ENCODE data around the gene LCE3A. TPM values are rescaled to one million over a fixed set of nuclear protein-coding genes. Genes with fewer than 3 reads are reported as not detected.
A peak's percentile ranks its signal among the peaks of the same experiment; 100 is the strongest.

The LCE3A gene
- total and polyA plus RNA-seq, 8 donors: not detected

DNA sequence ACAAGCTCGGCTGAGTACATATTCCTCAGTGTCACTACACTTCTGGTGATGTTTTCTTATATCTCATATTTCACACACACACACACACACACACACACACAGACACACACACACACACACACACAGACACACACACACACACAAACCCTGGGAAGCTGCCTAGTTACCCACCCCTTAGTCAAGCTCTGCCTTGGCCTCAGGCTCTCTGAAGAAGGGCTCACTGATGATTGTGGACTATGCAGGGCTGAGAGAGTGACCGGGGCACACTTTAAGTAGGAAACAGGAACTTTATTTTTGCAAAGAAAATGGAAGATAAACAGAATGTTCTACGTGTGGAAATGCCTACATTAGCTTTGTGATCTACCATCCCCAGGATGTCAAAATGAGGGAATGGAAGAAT, 21.0 kb upstream of the LCE3A start:
- Histone ChIP-seq H3K9me3 (no peaks in the 10 kb centered on the region), H3K27ac (no peak overlapping the region), H3K4me1 (no peaks in the 10 kb centered on the region), H3K4me3 (no peak overlapping the region), H3K27me3 (peaks cover 0 to 4% (median 0%) of the 10 kb centered on the region in 4 donors), H3K36me3 (no peaks in the 10 kb centered on the region)
- TF ChIP-seq, protein P1, sequence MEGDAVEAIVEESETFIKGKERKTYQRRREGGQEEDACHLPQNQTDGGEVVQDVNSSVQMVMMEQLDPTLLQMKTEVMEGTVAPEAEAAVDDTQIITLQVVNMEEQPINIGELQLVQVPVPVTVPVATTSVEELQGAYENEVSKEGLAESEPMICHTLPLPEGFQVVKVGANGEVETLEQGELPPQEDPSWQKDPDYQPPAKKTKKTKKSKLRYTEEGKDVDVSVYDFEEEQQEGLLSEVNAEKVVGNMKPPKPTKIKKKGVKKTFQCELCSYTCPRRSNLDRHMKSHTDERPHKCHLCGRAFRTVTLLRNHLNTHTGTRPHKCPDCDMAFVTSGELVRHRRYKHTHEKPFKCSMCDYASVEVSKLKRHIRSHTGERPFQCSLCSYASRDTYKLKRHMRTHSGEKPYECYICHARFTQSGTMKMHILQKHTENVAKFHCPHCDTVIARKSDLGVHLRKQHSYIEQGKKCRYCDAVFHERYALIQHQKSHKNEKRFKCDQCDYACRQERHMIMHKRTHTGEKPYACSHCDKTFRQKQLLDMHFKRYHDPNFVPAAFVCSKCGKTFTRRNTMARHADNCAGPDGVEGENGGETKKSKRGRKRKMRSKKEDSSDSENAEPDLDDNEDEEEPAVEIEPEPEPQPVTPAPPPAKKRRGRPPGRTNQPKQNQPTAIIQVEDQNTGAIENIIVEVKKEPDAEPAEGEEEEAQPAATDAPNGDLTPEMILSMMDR (IDR thresholded peaks at IDR 0.05): no peak
- intact Hi-C loops (cut with DNase I): no loop called here
- 49 to 52% methylated on average over 3 of the region's 3 CpGs for WGBS, 2 donors
- DNase-seq (no peak), ATAC-seq (no peak), FAIRE-seq (no peak)

DNA sequence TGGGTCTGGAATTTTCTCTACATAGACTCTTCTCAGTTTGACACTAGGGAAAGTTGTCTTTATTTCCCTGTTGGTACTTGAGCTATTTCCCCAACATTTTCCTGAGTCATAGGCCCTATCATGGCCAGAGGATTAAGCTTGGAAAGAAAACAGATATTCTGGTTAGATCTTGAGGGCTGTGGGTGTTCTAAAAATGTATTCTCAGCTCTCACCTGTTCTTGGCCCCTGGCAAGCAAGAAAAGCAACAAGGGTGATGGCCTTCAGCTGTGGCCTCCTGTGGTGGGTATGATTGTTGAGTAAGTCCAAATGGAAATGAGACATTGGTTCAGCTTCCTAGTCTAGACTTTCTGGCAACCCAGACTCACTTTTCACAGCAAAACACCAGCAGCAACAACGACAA, 17.4 kb upstream of the LCE3A start:
- no peaks in the 10 kb centered on the region for H3K9me3 ChIP-seq
- H3K36me3 ChIP-seq: no peaks in the 10 kb centered on the region
- H3K4me1 ChIP-seq: no peaks in the 10 kb centered on the region
- no peaks in the 10 kb centered on the region for H3K27me3 ChIP-seq
- no peak overlapping the region for H3K4me3 ChIP-seq
- FAIRE-seq: no peak
- 44 to 73% methylated on average over 1 of the region's 1 CpG for WGBS, 2 donors
- TF ChIP-seq, protein P1 (IDR thresholded peaks at IDR 0.05): no peak
- no peak for DNase-seq
- H3K27ac ChIP-seq: no peak overlapping the region
- no peak for ATAC-seq
- intact Hi-C loops (cut with DNase I): no loop called here

DNA sequence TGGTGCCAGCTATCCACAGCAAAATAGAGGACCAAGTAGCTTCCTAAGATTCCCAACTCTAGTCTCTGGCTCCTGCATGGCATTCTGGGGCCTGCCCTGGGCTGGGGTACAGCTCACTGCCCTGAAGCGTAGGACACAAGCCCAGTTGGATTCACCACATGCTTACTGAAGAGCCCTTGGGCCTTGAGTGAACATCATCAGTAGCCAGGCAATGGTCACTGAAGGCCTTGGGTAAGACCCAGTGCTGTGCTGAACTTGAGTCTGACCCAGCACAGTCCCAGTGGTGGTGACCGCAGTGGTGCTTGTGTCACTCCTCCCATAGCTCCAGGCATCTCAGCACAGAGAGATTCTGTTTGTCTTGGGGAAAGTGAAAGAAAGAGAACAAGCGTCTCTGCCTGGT, 7.7 kb upstream of the LCE3A start:
- no peaks in the 10 kb centered on the region for H3K9me3 ChIP-seq
- intact Hi-C loops (cut with DNase I): no loop called here
- H3K36me3 ChIP-seq: no peaks in the 10 kb centered on the region
- FAIRE-seq: no peak
- DNase-seq: no peak
- H3K4me3 ChIP-seq: no peak overlapping the region
- H3K4me1 ChIP-seq: no peaks in the 10 kb centered on the region
- no peaks in the 10 kb centered on the region for H3K27me3 ChIP-seq
- ATAC-seq: no peak
- WGBS, 2 donors: 81 to 92% methylated on average over 3 of the region's 3 CpGs
- H3K27ac ChIP-seq: no peak overlapping the region
- TF ChIP-seq, protein P1 (IDR thresholded peaks at IDR 0.05): no peak

DNA sequence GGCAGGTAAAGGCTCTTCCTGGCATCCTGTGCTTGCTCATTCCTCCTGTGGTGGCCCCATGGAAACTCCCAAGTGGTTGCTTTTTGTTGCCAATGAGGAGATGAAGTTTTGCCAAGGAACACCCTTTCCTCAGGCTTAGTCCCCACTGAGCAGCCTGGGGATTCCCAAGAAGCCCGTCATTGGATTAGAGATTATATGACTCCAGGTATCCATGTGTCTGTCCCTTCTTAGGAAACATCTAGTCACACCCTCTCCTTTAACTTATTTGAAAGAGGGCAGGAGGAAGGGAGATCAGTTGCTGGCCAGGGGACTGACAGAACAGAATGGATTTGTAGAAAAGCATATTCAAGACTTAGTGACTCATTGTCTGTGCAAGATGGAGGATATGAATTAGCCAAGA, 3.8 kb upstream of the LCE3A start:
- TF ChIP-seq, protein P1 (IDR thresholded peaks at IDR 0.05): no peak
- Histone ChIP-seq H3K27me3 (no peaks in the 10 kb centered on the region), H3K4me3 (no peak overlapping the region), H3K27ac (no peak overlapping the region), H3K36me3 (no peaks in the 10 kb centered on the region), H3K4me1 (no peaks in the 10 kb centered on the region), H3K9me3 (no peaks in the 10 kb centered on the region)
- intact Hi-C loops (cut with DNase I): no loop called here
- ATAC-seq (no peak), FAIRE-seq (no peak), DNase-seq (no peak)
- 46 to 53% methylated on average over 1 of the region's 1 CpG for WGBS, 2 donors

DNA sequence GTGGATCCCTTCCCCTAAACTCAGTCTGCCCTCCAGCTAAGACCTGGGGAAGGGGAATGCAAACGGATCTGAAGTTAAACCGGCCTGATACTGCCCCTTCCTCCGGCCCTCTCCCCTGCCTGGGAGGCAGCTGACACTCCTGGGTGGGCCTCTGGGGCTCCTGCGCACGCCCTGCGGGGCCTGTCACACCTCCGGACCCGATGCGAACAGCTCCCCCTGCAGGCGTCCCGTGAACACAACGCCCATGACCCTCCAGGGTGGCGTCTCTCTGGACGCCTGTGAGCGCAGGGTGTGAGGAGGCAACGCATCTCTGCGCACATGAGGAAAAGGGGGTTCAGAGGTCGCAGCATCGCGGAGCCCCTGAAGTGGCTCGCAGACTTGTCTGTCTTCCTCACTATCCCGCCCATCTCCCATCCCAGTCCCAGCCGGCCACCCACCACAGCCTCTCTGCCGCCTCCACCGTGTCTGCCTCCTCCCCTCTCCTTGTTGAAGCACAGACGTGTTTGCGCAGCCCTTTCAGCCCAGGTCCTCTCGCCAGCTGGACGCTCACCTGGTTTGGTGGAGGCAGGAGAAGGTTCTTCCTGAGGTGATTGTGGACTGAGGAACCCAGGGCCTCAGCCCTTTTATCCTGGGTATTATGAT, 421 bp upstream of the LCE3A start:
- Histone ChIP-seq H3K27ac (no peak overlapping the region), H3K4me3 (no peak overlapping the region), H3K4me1 (no peaks in the 10 kb centered on the region), H3K9me3 (no peaks in the 10 kb centered on the region), H3K27me3 (no peaks in the 10 kb centered on the region), H3K36me3 (no peaks in the 10 kb centered on the region)
- TF ChIP-seq, protein P1 (IDR thresholded peaks at IDR 0.05): no peak
- FAIRE-seq (no peak), ATAC-seq (peak in 1 of 4 donors; percentile 22), DNase-seq (peak in 1 of 6 donors; percentile 43)
- intact Hi-C loops (cut with DNase I): no loop called here
- WGBS, 2 donors: 9 to 19% methylated on average over 29 of the region's 29 CpGs

All from pancreas (tissue), 10 donors.